ENCODE results near the gene CACNA1E. TPM values are rescaled to one million over a fixed set of nuclear protein-coding genes. Genes with fewer than 3 reads are reported as not detected.

CACNA1E gene
- total and polyA plus RNA-seq, 2 donors (not counting 1 experiment from before 2014, with no cell fraction given) = 0.37 to 0.40 TPM

GRCh38 chr1:181469829-181470228 lies 13.5 kb upstream of the CACNA1E start:
- H3K79me2 ChIP-seq (ENCODE audit: control insufficient read depth, insufficient read depth, low read length) = no peaks in the 10 kb centered on the region
- H3K27me3 ChIP-seq (replicated peaks in 1 of 4; ENCODE audit: control extremely low read depth in 1 of 4, control insufficient read depth in 3 of 4, insufficient read depth in 4 of 4, low read length in 3 of 4) = peaks cover 0 to 7% (median 1%) of the 10 kb centered on the region in 4 experiments
- no peak overlapping the region for H3K27ac ChIP-seq (ENCODE audit: low read length in 2 of 2)
- no peak overlapping the region for H3K9ac ChIP-seq (ENCODE audit: low read length)
- no peaks in the 10 kb centered on the region for H3K4me1 ChIP-seq (ENCODE audit: control insufficient read depth in 2 of 2, insufficient read depth in 2 of 2, low read length in 2 of 2)
- intact Hi-C loops (cut with micrococcal nuclease) = no loop called here
- no peak for ATAC-seq (ENCODE audit: low read depth)
- no peak overlapping the region for H3K27ac Mint-ChIP-seq
- H4K20me1 ChIP-seq (ENCODE audit: control insufficient read depth, insufficient read depth, low read length, poor library complexity, severe bottlenecking) = no peaks in the 10 kb centered on the region
- H2AFZ ChIP-seq (ENCODE audit: insufficient read depth, low read depth, low read length, poor library complexity, severe bottlenecking) = no peak overlapping the region
- H3K4me3 Mint-ChIP-seq = no peak overlapping the region
- no peak overlapping the region for H3K4me2 ChIP-seq (replicated peaks; ENCODE audit: low read depth, low read length, poor library complexity, severe bottlenecking)
- TF ChIP-seq EZH2 (IDR thresholded peaks at IDR 0.05; ENCODE audit: borderline replicate concordance, insufficient read depth, low read depth, low read length, poor library complexity, severe bottlenecking) (no peak), CTCF (IDR thresholded peaks at IDR 0.05) (no peak)
- WGBS (ENCODE audit: insufficient coverage) = 94% methylated on average over 3 of the region's 5 CpGs
- CTCF ChIA-PET = interaction anchor here (0.8 to 2.1 kb wide), 2 partner anchors 9 to 585 kb away, joined by 3 to 7 read pairs; no protein-coding TSS in a partner anchor
- no peaks in the 10 kb centered on the region for H3K9me3 ChIP-seq (ENCODE audit: control extremely low read depth in 1 of 3, control insufficient read depth in 2 of 3, insufficient read depth in 1 of 3, low read length in 2 of 3)
- no peaks in the 10 kb centered on the region for H3K9me3 Mint-ChIP-seq (ENCODE audit: insufficient read depth)
- POLR2A ChIA-PET = no interaction called here
- no peak for DNase-seq
- peaks cover 44% of the 10 kb centered on the region for H3K27me3 Mint-ChIP-seq
- H3K36me3 ChIP-seq (replicated peaks in 1 of 2; ENCODE audit: control extremely low read depth in 1 of 2, control insufficient read depth in 1 of 2, extremely low read depth in 1 of 2, insufficient read depth in 2 of 2, low read length in 1 of 2) = no peaks in the 10 kb centered on the region
- no peaks in the 10 kb centered on the region for H3K4me1 Mint-ChIP-seq
- H3K4me3 ChIP-seq (ENCODE audit: control extremely low read depth in 1 of 5, extremely low read depth in 1 of 5, insufficient read depth in 1 of 5, low read depth in 2 of 5, low read length in 4 of 5) = no peak overlapping the region

GRCh38 chr1:181475580-181475979 lies 7.7 kb upstream of the CACNA1E start:
- TF ChIP-seq CTCF (IDR thresholded peaks at IDR 0.05) (no peak), EZH2 (IDR thresholded peaks at IDR 0.05; ENCODE audit: borderline replicate concordance, insufficient read depth, low read depth, low read length, poor library complexity, severe bottlenecking) (no peak)
- Histone ChIP-seq H3K4me2 (replicated peaks; ENCODE audit: low read depth, low read length, poor library complexity, severe bottlenecking) (no peak overlapping the region), H3K4me3 (ENCODE audit: control extremely low read depth in 1 of 5, extremely low read depth in 1 of 5, insufficient read depth in 1 of 5, low read depth in 2 of 5, low read length in 4 of 5) (no peak overlapping the region), H3K27me3 (replicated peaks in 1 of 4; ENCODE audit: control extremely low read depth in 1 of 4, control insufficient read depth in 3 of 4, insufficient read depth in 4 of 4, low read length in 3 of 4) (peaks cover 0 to 14% (median 5%) of the 10 kb centered on the region in 4 experiments), H4K20me1 (ENCODE audit: control insufficient read depth, insufficient read depth, low read length, poor library complexity, severe bottlenecking) (no peaks in the 10 kb centered on the region), H3K9ac (ENCODE audit: low read length) (no peak overlapping the region), H2AFZ (ENCODE audit: insufficient read depth, low read depth, low read length, poor library complexity, severe bottlenecking) (no peak overlapping the region), H3K4me1 (ENCODE audit: control insufficient read depth in 2 of 2, insufficient read depth in 2 of 2, low read length in 2 of 2) (no peaks in the 10 kb centered on the region), H3K79me2 (ENCODE audit: control insufficient read depth, insufficient read depth, low read length) (no peaks in the 10 kb centered on the region), H3K36me3 (replicated peaks in 1 of 2; ENCODE audit: control extremely low read depth in 1 of 2, control insufficient read depth in 1 of 2, extremely low read depth in 1 of 2, insufficient read depth in 2 of 2, low read length in 1 of 2) (no peaks in the 10 kb centered on the region), H3K9me3 (ENCODE audit: control extremely low read depth in 1 of 3, control insufficient read depth in 2 of 3, insufficient read depth in 1 of 3, low read length in 2 of 3) (no peaks in the 10 kb centered on the region), H3K27ac (ENCODE audit: low read length in 2 of 2) (no peak overlapping the region)
- 73% methylated on average over 3 of the region's 4 CpGs for WGBS (ENCODE audit: insufficient coverage)
- intact Hi-C loops (cut with micrococcal nuclease) = no loop called here
- DNase-seq (no peak), ATAC-seq (ENCODE audit: low read depth) (no peak)
- Mint-ChIP-seq H3K9me3 (ENCODE audit: insufficient read depth) (no peaks in the 10 kb centered on the region), H3K27me3 (peaks cover 20% of the 10 kb centered on the region), H3K4me1 (no peaks in the 10 kb centered on the region), H3K27ac (no peak overlapping the region), H3K4me3 (no peak overlapping the region)
- POLR2A ChIA-PET = no interaction called here
- CTCF ChIA-PET = interaction anchor here (1.0 to 6.7 kb wide), 3 partner anchors 9 to 578 kb away, joined by 5 to 82 read pairs (median 6); no protein-coding TSS in a partner anchor
